ENCODE results near the gene COPRS.
"Not testable (repeated sequence)": the region's sequence is repeated elsewhere in the genome, so short reads cannot be mapped to it uniquely, and the experiment has no call there.

COPRS gene

GRCh38 chr17:31824766-31825360 lies 34.2 kb downstream of the COPRS start:
- no peak for TF ChIP-seq CTCF (IDR thresholded peaks at IDR 0.05; ENCODE audit: borderline replicate concordance, insufficient read depth, low read depth, low read length)
- H3K4me3 ChIP-seq (ENCODE audit: low read depth, low read length), result no peak overlapping the region

GRCh38 chr17:31823014-31823413 lies 36.0 kb downstream of the COPRS start:
- no peak for TF ChIP-seq CTCF (IDR thresholded peaks at IDR 0.05; ENCODE audit: borderline replicate concordance, insufficient read depth, low read depth, low read length)
- no peak overlapping the region for H3K4me3 ChIP-seq (ENCODE audit: low read depth, low read length)

GRCh38 chr17:31820691-31821435 lies 38.2 kb downstream of the COPRS start:
- no peak for TF ChIP-seq CTCF (IDR thresholded peaks at IDR 0.05; ENCODE audit: borderline replicate concordance, insufficient read depth, low read depth, low read length)
- H3K4me3 ChIP-seq (ENCODE audit: low read depth, low read length), result no peak overlapping the region

DNA sequence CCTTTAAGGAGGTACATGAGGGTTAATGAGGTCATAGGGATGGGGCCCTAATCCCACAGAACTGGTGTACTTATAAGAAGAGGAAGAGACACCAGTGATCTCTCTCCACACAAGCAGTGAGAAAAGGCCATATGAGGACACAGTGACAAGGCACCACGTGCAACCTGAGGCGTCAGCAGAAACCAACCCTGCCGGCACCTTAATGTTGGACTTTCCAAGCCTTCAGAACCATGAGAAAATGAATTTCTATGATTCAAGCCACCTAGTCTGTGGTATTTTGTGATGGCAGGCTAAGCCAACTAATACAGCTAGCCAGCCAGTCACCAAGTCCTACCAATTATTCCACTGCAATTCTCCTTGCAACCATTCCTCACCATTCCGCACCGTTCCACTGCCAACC lies 39.5 kb downstream of the COPRS start:
- H3K4me3 ChIP-seq (ENCODE audit: low read depth, low read length), result no peak overlapping the region
- no peak for TF ChIP-seq CTCF (IDR thresholded peaks at IDR 0.05; ENCODE audit: borderline replicate concordance, insufficient read depth, low read depth, low read length)

DNA sequence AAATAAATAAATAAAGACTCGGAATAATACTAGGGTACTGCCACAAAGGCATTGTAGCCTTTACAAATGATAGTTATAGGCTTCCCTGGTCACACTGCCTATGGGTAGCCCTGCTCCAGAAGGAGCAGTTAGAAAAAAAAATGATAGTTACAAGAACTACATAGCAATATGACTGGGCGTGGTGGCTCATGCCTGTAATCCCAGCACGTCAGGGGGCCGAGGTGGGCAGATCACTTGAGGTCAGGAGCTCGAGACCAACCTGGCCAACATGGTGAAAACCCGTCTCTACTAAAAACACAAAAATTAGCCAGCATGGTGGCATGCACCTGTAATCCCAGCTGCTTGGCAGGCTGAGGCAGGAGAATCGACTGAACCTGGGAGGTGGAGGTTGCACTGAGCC lies 40.2 kb downstream of the COPRS start:
- not testable (repeated sequence) for H3K4me3 ChIP-seq (ENCODE audit: low read depth, low read length)

GRCh38 chr17:31815212-31815730 lies 43.8 kb downstream of the COPRS start:
- TF ChIP-seq CTCF (IDR thresholded peaks at IDR 0.05; ENCODE audit: borderline replicate concordance, insufficient read depth, low read depth, low read length), result no peak
- no peak overlapping the region for H3K4me3 ChIP-seq (ENCODE audit: low read depth, low read length)

- no peak for TF ChIP-seq CTCF (IDR thresholded peaks at IDR 0.05; ENCODE audit: borderline replicate concordance, insufficient read depth, low read depth, low read length)
- no peak overlapping the region for H3K4me3 ChIP-seq (ENCODE audit: low read depth, low read length)
These were observed 47.9 kb downstream of the COPRS start for GRCh38 chr17:31811101-31811500.

- H3K4me3 ChIP-seq (ENCODE audit: low read depth, low read length), result not testable (repeated sequence)
These were observed 49.2 kb downstream of the COPRS start for GRCh38 chr17:31809876-31810275.
